ENCODE results near the gene CADM2.
"Not testable (repeated sequence)": the region's sequence is repeated elsewhere in the genome, so short reads cannot be mapped to it uniquely, and the experiment has no call there.

- TF ChIP-seq, protein P1, sequence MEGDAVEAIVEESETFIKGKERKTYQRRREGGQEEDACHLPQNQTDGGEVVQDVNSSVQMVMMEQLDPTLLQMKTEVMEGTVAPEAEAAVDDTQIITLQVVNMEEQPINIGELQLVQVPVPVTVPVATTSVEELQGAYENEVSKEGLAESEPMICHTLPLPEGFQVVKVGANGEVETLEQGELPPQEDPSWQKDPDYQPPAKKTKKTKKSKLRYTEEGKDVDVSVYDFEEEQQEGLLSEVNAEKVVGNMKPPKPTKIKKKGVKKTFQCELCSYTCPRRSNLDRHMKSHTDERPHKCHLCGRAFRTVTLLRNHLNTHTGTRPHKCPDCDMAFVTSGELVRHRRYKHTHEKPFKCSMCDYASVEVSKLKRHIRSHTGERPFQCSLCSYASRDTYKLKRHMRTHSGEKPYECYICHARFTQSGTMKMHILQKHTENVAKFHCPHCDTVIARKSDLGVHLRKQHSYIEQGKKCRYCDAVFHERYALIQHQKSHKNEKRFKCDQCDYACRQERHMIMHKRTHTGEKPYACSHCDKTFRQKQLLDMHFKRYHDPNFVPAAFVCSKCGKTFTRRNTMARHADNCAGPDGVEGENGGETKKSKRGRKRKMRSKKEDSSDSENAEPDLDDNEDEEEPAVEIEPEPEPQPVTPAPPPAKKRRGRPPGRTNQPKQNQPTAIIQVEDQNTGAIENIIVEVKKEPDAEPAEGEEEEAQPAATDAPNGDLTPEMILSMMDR (IDR thresholded peaks at IDR 0.05; ENCODE audit: poor library complexity, severe bottlenecking), result not testable (repeated sequence)
- not testable (repeated sequence) for TF ChIP-seq POLR2AphosphoS5 (IDR thresholded peaks at IDR 0.05); EP300 (conservative IDR thresholded peaks at IDR 0.05; ENCODE audit: poor library complexity, severe bottlenecking); EZH2 (IDR thresholded peaks at IDR 0.05; ENCODE audit: borderline replicate concordance, insufficient read depth, low read length, poor library complexity, severe bottlenecking); RAD21 (conservative IDR thresholded peaks at IDR 0.05)
- TF ChIP-seq, protein P2, sequence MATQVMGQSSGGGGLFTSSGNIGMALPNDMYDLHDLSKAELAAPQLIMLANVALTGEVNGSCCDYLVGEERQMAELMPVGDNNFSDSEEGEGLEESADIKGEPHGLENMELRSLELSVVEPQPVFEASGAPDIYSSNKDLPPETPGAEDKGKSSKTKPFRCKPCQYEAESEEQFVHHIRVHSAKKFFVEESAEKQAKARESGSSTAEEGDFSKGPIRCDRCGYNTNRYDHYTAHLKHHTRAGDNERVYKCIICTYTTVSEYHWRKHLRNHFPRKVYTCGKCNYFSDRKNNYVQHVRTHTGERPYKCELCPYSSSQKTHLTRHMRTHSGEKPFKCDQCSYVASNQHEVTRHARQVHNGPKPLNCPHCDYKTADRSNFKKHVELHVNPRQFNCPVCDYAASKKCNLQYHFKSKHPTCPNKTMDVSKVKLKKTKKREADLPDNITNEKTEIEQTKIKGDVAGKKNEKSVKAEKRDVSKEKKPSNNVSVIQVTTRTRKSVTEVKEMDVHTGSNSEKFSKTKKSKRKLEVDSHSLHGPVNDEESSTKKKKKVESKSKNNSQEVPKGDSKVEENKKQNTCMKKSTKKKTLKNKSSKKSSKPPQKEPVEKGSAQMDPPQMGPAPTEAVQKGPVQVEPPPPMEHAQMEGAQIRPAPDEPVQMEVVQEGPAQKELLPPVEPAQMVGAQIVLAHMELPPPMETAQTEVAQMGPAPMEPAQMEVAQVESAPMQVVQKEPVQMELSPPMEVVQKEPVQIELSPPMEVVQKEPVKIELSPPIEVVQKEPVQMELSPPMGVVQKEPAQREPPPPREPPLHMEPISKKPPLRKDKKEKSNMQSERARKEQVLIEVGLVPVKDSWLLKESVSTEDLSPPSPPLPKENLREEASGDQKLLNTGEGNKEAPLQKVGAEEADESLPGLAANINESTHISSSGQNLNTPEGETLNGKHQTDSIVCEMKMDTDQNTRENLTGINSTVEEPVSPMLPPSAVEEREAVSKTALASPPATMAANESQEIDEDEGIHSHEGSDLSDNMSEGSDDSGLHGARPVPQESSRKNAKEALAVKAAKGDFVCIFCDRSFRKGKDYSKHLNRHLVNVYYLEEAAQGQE (IDR thresholded peaks at IDR 0.05; ENCODE audit: borderline replicate concordance), result not testable (repeated sequence)
Observed at GRCh38 chr3:85133691-85134420, 175.1 kb downstream of the CADM2 start.

Measured in neural cell (in vitro differentiated cells).